CD4-positive, alpha-beta T cell (primary cell): ENCODE data around the gene ZDHHC8. TPM values are rescaled to one million over a fixed set of nuclear protein-coding genes. Genes with fewer than 3 reads are reported as not detected.

Experiments used
- ATAC-seq: fragments of 200-7000 bp; cut with Tn5 transposase; one replicate; pipeline ENCODE4 v1.10.0; 2022; ENCODE audit warnings: mild to moderate bottlenecking; ENCODE audit not compliant: poor library complexity
- CTCF ChIA-PET: fragments of 350-600 bp; sonication (Branson Sonifier 250); formaldehyde crosslinking; loops from one replicate; lab custom pipeline; 2021; ENCODE audit warnings: antibody characterized with exemption, inconsistent platforms; lab: Charles Lee
- POLR2A ChIA-PET: fragments of 350-600 bp; sonication (Branson Sonifier 250); formaldehyde crosslinking; loops from one replicate; lab custom pipeline; 2021; ENCODE audit warnings: antibody characterized with exemption, inconsistent platforms; lab: Charles Lee
- DNase-seq, 14 experiments: peaks; one replicate each; pipeline ENCODE4 v3.0.0-alpha.2; 2013 to 2020; ENCODE audit warnings: mixed read lengths in 2 of 14
- H3K27ac ChIP-seq, 2 donors: one replicate each; pipeline versions ENCODE4 v1.5.1 to v1.7.0; 2013; ENCODE audit warnings: low read length in 2 of 2, low read depth in 1 of 2, mild to moderate bottlenecking in 1 of 2
- H3K27me3 ChIP-seq, 2 experiments: 1 replicate in 1 of 2; 2 replicates in 1 of 2; pipeline versions ENCODE4 v1.6.1 to v1.7.0; 2013; ENCODE audit warnings: low read length in 2 of 2, control low read depth in 1 of 2, mild to moderate bottlenecking in 1 of 2, moderate library complexity in 1 of 2; ENCODE audit not compliant: insufficient read depth in 2 of 2, control insufficient read depth in 1 of 2
- H3K36me3 ChIP-seq: one replicate; pipeline ENCODE4 v1.6.1; 2013; ENCODE audit warnings: low read length, control low read depth; ENCODE audit not compliant: insufficient read depth
- H3K4me1 ChIP-seq: one replicate; pipeline ENCODE4 v1.6.1; 2013; ENCODE audit warnings: low read length, control low read depth; ENCODE audit not compliant: insufficient read depth
- H3K4me3 ChIP-seq: one replicate; pipeline ENCODE4 v1.5.1; 2013; ENCODE audit warnings: mild to moderate bottlenecking, low read length, moderate library complexity
- H3K9me3 ChIP-seq, 2 experiments: 1 replicate in 1 of 2; 2 replicates in 1 of 2; pipeline versions ENCODE4 v1.6.1 to v1.7.0; 2013; ENCODE audit warnings: low read length in 2 of 2, mild to moderate bottlenecking in 2 of 2, control low read depth in 1 of 2, moderate library complexity in 1 of 2; ENCODE audit not compliant: control insufficient read depth in 1 of 2, insufficient read depth in 1 of 2
- H3K27ac Mint-ChIP-seq: one replicate; pipeline ENCODE4 v1.8.0; 2020; ENCODE audit warnings: mixed read lengths
- H3K27me3 Mint-ChIP-seq: one replicate; pipeline ENCODE4 v1.8.0; 2021; ENCODE audit warnings: mixed read lengths
- H3K36me3 Mint-ChIP-seq: one replicate; pipeline ENCODE4 v1.8.0; 2021; ENCODE audit warnings: low read depth, mixed read lengths
- H3K4me1 Mint-ChIP-seq: one replicate; pipeline ENCODE4 v1.8.0; 2021; ENCODE audit warnings: low read depth, mixed read lengths
- H3K4me3 Mint-ChIP-seq: one replicate; pipeline ENCODE4 v1.8.0; 2020; ENCODE audit warnings: mild to moderate bottlenecking, mixed read lengths
- H3K9me3 Mint-ChIP-seq: one replicate; pipeline ENCODE4 v1.8.0; 2020; ENCODE audit warnings: mixed read lengths
- CTCF ChIP-seq: fragments of 200-600 bp; IDR thresholded peaks from one replicate; pipeline ENCODE4 v1.8.0; 2022; ENCODE audit warnings: antibody characterized with exemption, mild to moderate bottlenecking
- intact Hi-C, 2 experiments: fragments of 100-400 bp; cut with DNase I in 1 of 2; cut with micrococcal nuclease in 1 of 2; formaldehyde crosslinking; loops; one replicate each; pipeline versions ENCODE4 v1.15.1 to v1.9.0; 2023 to 2025; cut with DNase I, micrococcal nuclease
- total RNA-seq, 174 experiments: library from RNA in 2 of 174; stranded (reverse) in 2 of 174; gene quantifications; one replicate each; pipeline ENCODE4 v1.2.3 and lab custom pipeline; 2021 to 2026

The ZDHHC8 gene
- total RNA-seq, 2 experiments from 2014 or later, result 44.9 to 49.3 TPM

GRCh38 chr22:20096574-20097420 lies 34.8 kb upstream of the ZDHHC8 start:
- H3K36me3 Mint-ChIP-seq, result peaks cover 80% of the 10 kb centered on the region

DNA sequence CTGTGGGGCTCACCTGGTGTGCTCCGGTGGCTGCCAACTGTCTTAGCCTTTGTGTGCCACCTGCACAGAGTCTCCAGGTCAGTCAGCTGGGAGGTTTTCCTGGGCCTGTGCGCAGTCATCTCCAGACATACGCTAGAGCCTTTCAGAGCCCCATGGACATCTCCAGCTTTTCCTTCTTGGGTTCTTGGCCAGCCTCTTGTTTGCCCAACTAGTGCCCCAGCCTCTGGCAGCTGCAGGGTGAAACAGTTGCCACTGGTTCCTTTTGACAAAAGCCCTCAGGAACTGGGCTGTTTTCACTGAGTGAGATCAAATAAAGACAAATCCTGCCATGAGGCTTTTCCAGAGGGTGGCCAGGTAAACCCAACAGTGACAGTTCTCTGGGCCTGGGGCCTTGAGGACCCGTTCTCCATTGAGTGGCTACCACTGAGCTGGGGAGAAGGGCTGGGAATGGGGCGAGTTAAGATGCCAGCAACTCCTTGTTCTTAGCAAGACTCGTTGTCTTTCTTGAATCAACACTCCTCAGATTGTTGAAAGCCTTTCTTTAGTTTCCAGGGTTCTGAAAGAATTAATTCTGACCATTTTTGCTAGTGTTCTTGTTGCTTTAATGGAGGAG lies 32.4 kb upstream of the ZDHHC8 start:
- ChIA-PET POLR2A (no interaction called here), CTCF (no interaction called here)
- Mint-ChIP-seq H3K4me3 (no peak overlapping the region), H3K27ac (peak overlapping the region; percentile 96), H3K36me3 (peaks cover 65% of the 10 kb centered on the region), H3K9me3 (peaks cover 3% of the 10 kb centered on the region), H3K27me3 (no peaks in the 10 kb centered on the region), H3K4me1 (peaks cover 64% of the 10 kb centered on the region)
- ATAC-seq (no peak), DNase-seq (no peak)
- H3K36me3 ChIP-seq, result peaks cover 35% of the 10 kb centered on the region
- H3K4me1 ChIP-seq, result peaks cover 32% of the 10 kb centered on the region
- peak overlapping the region; percentile 43 to 83 for H3K27ac ChIP-seq
- intact Hi-C loops, result no loop called here
- peaks cover 0 to 7% of the 10 kb centered on the region in 2 experiments for H3K9me3 ChIP-seq
- H3K4me3 ChIP-seq, result no peak overlapping the region
- no peaks in the 10 kb centered on the region for H3K27me3 ChIP-seq
- TF ChIP-seq CTCF, result no peak

More at GRCh38 chr22:20096574-20097420, 34.8 kb upstream of the ZDHHC8 start:
- Histone ChIP-seq H3K27ac (no peak overlapping the region), H3K4me3 (no peak overlapping the region), H3K4me1 (peaks cover 45% of the 10 kb centered on the region), H3K27me3 (no peaks in the 10 kb centered on the region), H3K9me3 (peaks cover 0 to 7% of the 10 kb centered on the region in 2 experiments), H3K36me3 (peaks cover 57% of the 10 kb centered on the region)
- peak overlapping the region; percentile 51 for H3K27ac Mint-ChIP-seq
- no peak for TF ChIP-seq CTCF
- ATAC-seq (no peak), DNase-seq (no peak)
- intact Hi-C loops, result no loop called here
- POLR2A ChIA-PET, result no interaction called here
- H3K4me3 Mint-ChIP-seq, result no peak overlapping the region
- peaks cover 49% of the 10 kb centered on the region for H3K4me1 Mint-ChIP-seq
- CTCF ChIA-PET, result interaction anchor here (1.5 kb wide), 1 partner anchor 15 kb away, joined by 4 read pairs; no protein-coding TSS in a partner anchor
- H3K27me3 Mint-ChIP-seq, result no peaks in the 10 kb centered on the region
- peaks cover 3% of the 10 kb centered on the region for H3K9me3 Mint-ChIP-seq

- Histone ChIP-seq H3K4me1 (peaks cover 32% of the 10 kb centered on the region), H3K4me3 (no peak overlapping the region), H3K36me3 (peaks cover 42% of the 10 kb centered on the region), H3K9me3 (peaks cover 0 to 5% of the 10 kb centered on the region in 2 experiments), H3K27me3 (no peaks in the 10 kb centered on the region), H3K27ac (peak overlapping the region; percentile 51 to 52)
- POLR2A ChIA-PET, result interaction anchor here (1.1 to 1.9 kb wide), 3 partner anchors 9 to 16 kb away, joined by 4 to 17 read pairs (median 7); partner anchors contain the start of genes RANBP1 and TRMT2A
- Mint-ChIP-seq H3K36me3 (peaks cover 50% of the 10 kb centered on the region), H3K27me3 (no peaks in the 10 kb centered on the region), H3K4me1 (peaks cover 64% of the 10 kb centered on the region), H3K9me3 (peaks cover 3% of the 10 kb centered on the region), H3K27ac (peak overlapping the region; percentile 96), H3K4me3 (no peak overlapping the region)
- ATAC-seq (no peak), DNase-seq (no peak)
- CTCF ChIA-PET, result interaction anchor here (1.7 to 2.0 kb wide), 3 partner anchors 9 to 28 kb away, joined by 3 to 6 read pairs (median 4); partner anchors contain the start of gene TRMT2A
- no peak for TF ChIP-seq CTCF
- intact Hi-C loops, result loop anchor here (2.0 to 10.0 kb wide), 2 partner anchors 15 to 807 kb away; partner anchors contain the start of genes CLTCL1 (in 1 of the 2), RANBP1 (in 1 of the 2) and TRMT2A (in 1 of the 2)
These were observed 30.0 kb upstream of the ZDHHC8 start for GRCh38 chr22:20101638-20102037.
